Stimulated activated CD4-positive, alpha-beta T cell treated with anti-CD3 and anti-CD28 coated beads, Interleukin-15, amount 100 ng/mL, for 48 hours (primary cell): ENCODE data around the gene PRKAB1.
"Not testable (repeated sequence)": the region's sequence is repeated elsewhere in the genome, so short reads cannot be mapped to it uniquely, and the experiment has no call there.

Experiments
- DNase-seq, 2 donors: peaks; one replicate each; pipeline ENCODE4 v3.0.0-alpha.2; 2020; ENCODE audit warnings: low read depth in 2 of 2

PRKAB1 gene

GRCh38 chr12:119684711-119685369, 16.9 kb downstream of the PRKAB1 start:
- DNase-seq, result no peak

DNA sequence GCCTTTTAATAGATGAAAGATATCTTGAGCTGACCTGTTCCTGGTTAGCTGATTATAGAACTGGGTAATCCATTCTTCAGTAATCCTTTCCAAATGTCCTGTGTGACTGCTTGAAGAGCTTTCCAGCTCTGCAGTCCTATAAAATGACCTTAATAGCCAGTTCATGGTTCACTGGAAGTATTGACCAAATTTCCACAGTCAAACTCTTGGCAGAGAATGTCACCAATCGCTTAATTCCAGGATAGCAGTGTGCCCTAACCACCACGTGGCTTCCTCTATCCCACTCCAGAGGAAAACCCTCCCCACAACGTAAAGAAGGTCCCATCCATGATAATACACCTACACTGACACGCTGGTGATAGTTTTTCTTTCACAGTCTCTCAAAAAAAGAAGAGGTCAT, 17.4 kb downstream of the PRKAB1 start:
- DNase-seq, result no peak

DNA sequence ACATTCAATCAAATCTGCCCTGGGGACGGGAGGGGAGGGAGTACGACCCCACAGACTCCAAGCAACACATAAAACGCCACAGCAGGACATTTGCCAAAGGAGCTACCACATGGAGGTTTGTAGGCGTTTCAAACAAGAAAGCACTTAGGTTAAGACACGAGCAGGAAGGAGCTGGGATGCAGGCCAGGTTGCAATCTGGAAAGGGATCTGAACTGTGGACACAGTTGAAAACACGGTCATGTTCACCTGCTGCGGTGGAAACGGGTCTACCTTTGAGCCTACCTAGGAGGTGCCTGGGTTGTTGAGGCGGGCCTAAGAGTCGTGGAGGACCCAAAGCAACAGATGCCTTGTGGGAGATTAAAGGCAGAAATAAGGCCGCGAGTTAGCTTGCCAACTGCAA, 18.4 kb downstream of the PRKAB1 start:
- no peak for DNase-seq

GRCh38 chr12:119686776-119687175, 18.8 kb downstream of the PRKAB1 start:
- DNase-seq, result no peak

- DNase-seq, result no peak
These were observed 19.5 kb downstream of the PRKAB1 start for GRCh38 chr12:119687406-119687805.

GRCh38 chr12:119687879-119688278, 19.9 kb downstream of the PRKAB1 start:
- DNase-seq, result no peak

- no peak for DNase-seq
These were observed 22.1 kb downstream of the PRKAB1 start for GRCh38 chr12:119689935-119690500.

DNA sequence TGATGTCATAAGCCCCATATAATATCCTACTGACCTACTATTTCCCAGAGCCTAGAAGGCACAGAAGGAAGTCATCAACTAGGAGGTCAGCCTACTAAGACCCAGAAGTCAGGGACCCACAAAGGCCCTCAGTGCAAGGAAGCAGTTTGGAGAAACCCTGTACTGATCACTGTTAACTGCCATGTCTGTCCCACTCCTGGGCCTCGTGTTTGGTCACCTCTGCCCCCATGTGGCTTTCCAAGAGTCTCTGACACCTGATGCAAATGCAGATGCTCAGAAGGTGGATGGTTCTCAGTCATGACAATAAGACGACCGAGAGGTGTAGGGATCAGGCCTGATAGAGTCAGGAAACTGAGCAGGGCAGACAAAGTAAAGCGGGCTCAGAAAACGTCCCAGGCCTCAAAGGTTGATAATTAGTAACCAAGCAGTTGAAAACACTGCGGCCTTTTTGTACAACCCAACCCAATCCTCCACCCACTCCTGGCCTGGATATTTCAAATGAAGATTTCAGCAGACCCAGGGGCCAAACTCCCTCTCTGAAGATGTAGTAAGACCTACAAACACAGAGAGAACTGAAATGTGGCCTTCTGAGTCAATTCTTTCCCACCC, 23.4 kb downstream of the PRKAB1 start:
- no peak for DNase-seq

DNA sequence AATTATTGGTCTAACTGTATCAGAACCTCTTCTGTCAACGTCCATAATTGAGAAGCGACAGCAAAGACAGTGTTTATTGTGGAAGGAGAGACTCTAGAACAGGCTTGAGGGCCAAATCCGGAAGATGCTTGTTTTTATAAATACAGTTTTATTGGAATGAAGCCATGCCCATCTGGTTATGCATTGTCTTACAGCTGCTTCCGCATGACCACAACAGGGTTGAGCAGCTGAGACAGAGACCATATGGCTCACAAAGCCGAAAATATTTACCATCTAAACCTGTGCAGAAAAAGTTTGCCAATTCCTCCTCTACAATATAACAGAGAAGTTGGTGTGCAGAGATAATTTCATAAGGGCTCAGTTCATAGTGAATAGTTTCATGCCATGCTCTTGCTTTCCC, 24.5 kb downstream of the PRKAB1 start:
- no peak for DNase-seq

DNA sequence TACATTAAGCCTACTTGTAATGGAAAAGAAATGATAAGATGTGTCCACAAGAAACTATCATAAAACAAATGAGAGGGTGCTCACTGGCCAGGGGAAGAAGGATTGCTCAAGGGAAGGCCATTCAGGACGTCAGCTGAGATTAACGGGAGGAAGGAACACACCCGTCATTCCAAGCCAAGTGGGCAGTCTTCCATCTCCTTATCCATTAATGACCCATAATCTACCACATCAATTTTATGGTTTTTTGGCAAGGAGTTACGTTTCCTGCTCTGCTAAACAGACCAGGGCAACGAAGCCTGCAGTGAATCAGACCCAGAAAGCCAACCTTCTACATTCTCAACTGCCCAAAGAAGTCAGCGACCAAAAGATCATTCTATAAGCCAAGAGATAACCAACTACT, 25.1 kb downstream of the PRKAB1 start:
- DNase-seq, result no peak

GRCh38 chr12:119693511-119693910, 25.6 kb downstream of the PRKAB1 start:
- DNase-seq, result no peak

DNA sequence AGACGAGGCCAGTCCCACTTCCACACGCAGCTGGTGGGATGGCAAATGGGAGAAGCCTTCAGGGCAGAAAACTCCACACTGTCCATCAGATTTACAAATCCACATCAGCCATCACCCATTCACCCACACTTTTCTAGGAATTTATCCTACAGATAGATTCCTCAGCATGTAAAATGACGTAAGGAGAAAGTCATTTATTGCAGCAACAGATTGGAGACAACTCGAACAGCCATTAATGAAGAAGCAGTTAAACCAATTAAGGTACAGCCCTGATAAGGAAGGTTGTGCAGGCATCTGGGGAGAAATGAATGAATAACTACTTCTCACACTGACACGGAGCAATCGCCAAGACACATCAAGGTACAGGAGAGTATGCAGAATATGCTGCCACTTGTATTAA, 26.2 kb downstream of the PRKAB1 start:
- DNase-seq, result no peak

DNA sequence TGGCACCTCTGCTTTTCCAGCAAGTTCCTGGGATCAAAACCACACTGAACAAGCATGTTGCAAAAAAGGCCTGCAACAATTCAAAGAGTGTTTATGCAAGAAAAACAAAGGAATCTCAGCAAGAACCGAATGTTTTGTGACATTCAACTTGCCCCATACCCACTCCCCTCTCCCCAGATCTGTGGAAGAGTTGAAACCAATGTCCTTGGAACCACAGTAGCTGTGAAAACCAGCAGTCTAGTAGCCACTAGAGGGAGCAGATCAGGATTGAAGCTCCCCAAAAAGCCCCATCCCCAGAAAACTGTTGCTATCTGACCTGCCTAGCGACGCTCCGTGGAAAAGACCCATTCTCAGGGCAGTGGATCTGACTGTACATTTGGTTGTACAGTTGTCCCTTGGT, 27.1 kb downstream of the PRKAB1 start:
- no peak for DNase-seq

- DNase-seq, result no peak
These were observed 29.0 kb downstream of the PRKAB1 start for GRCh38 chr12:119696943-119697342.

GRCh38 chr12:119699199-119699760, 31.3 kb downstream of the PRKAB1 start:
- DNase-seq, result no peak

- DNase-seq, result no peak
These were observed 32.1 kb downstream of the PRKAB1 start for GRCh38 chr12:119700078-119700477.

GRCh38 chr12:119704065-119704747, 36.3 kb downstream of the PRKAB1 start:
- no peak for DNase-seq

GRCh38 chr12:119705182-119705581, 37.2 kb downstream of the PRKAB1 start:
- DNase-seq, result no peak

DNA sequence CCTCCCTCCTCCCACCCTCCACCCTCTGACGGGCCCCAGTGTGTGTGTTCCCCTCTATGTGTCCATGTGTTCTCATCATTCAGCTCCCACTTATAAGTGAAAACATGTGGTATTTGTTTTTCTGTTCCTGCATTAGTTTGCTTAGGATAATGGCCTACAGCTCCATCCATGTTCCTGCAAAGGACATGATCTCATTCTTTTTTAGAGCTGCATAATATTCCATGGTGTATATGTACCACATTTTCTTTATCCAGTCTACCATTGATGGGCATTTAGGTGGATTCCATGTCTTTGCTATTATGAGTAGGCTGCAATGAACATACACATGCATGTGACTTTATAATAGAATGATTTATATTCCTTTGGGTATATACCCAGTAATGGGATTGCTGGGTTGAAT, 38.5 kb downstream of the PRKAB1 start:
- not testable (repeated sequence) for DNase-seq

- no peak for DNase-seq
These were observed 42.5 kb downstream of the PRKAB1 start for GRCh38 chr12:119710374-119710964.

GRCh38 chr12:119710965-119711551, 43.1 kb downstream of the PRKAB1 start:
- no peak for DNase-seq

DNA sequence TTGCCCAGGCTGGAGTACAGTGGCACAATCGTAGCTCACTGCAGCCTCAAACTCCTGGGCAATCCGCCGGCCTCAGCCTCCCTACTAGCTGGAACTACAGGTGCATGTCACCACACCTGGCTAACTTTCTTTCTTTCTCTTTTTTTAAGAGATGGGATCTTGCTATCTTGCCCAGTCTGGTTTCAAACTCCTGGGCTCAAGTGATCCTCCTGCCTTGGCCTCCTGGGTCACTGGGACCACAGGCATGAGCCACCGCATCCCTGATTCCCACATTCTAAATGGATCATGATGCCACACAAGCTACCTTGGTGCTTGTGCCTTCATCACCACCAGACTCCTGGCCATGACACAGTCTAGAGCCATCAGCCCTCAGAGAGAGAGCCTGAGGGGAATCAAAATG, 43.8 kb downstream of the PRKAB1 start:
- DNase-seq, result no peak
